ENCODE measurements around the gene ELF2.
A peak's percentile ranks its signal among the peaks of the same experiment; 100 is the strongest.

The ELF2 gene

GRCh38 chr4:139082750-139083606, 94.0 kb downstream of the ELF2 start:
- ATAC-seq (ENCODE audit: insufficient read depth, low read depth) (peak; percentile 86), DNase-seq (peak; percentile 98)
- Histone ChIP-seq H3K79me2 (ENCODE audit: insufficient read depth, low read length) (peaks cover 61% of the 10 kb centered on the region), H3K9me3 (ENCODE audit: insufficient read depth, low read length, severe bottlenecking) (no peaks in the 10 kb centered on the region), H3K4me2 (ENCODE audit: insufficient read depth, low read length) (peak overlapping the region; percentile 72), H4K20me1 (ENCODE audit: insufficient read depth, low read length) (peaks cover 38% of the 10 kb centered on the region; the same call in 1 of the 2 replicates), H3K36me3 (ENCODE audit: insufficient read depth, low read length) (peaks cover 13% of the 10 kb centered on the region; the same call in 1 of the 2 replicates), H3K4me3 (ENCODE audit: low read depth in 1 of 2, low read length in 2 of 2) (peak overlapping the region; percentile 96 to 99), H3K4me1 (ENCODE audit: insufficient read depth, low read length) (peaks cover 32% of the 10 kb centered on the region), H3K27me3 (ENCODE audit: insufficient read depth, low read length, poor library complexity) (no peaks in the 10 kb centered on the region), H3K27ac (ENCODE audit: low read length) (peak overlapping the region; percentile 99), H3K9ac (ENCODE audit: low read depth, low read length) (peak overlapping the region; percentile 92), H2AFZ (ENCODE audit: low read depth, low read length) (peak overlapping the region; percentile 97)
- no peak for TF ChIP-seq EZH2 (IDR thresholded peaks at IDR 0.05; ENCODE audit: borderline replicate concordance, low read depth, low read length, severe bottlenecking)
- TF ChIP-seq CTCF (IDR thresholded peaks at IDR 0.05; ENCODE audit: borderline replicate concordance, extremely low read depth, low read length, poor library complexity, severe bottlenecking), result no peak

- Histone ChIP-seq H3K27me3 (ENCODE audit: insufficient read depth, low read length, poor library complexity) (no peaks in the 10 kb centered on the region), H2AFZ (ENCODE audit: low read depth, low read length) (no peak overlapping the region), H3K4me1 (ENCODE audit: insufficient read depth, low read length) (peaks cover 18% of the 10 kb centered on the region), H4K20me1 (ENCODE audit: insufficient read depth, low read length) (peaks cover 74% of the 10 kb centered on the region; the same call in 1 of the 2 replicates), H3K4me3 (ENCODE audit: low read depth in 1 of 2, low read length in 2 of 2) (no peak overlapping the region), H3K36me3 (ENCODE audit: insufficient read depth, low read length) (peaks cover 18% of the 10 kb centered on the region), H3K4me2 (ENCODE audit: insufficient read depth, low read length) (no peak overlapping the region), H3K27ac (ENCODE audit: low read length) (no peak overlapping the region), H3K9ac (ENCODE audit: low read depth, low read length) (no peak overlapping the region), H3K79me2 (ENCODE audit: insufficient read depth, low read length) (peaks cover 100% of the 10 kb centered on the region), H3K9me3 (ENCODE audit: insufficient read depth, low read length, severe bottlenecking) (no peaks in the 10 kb centered on the region)
- no peak for ATAC-seq (ENCODE audit: insufficient read depth, low read depth)
- TF ChIP-seq EZH2 (IDR thresholded peaks at IDR 0.05; ENCODE audit: borderline replicate concordance, low read depth, low read length, severe bottlenecking) (no peak), CTCF (IDR thresholded peaks at IDR 0.05; ENCODE audit: borderline replicate concordance, extremely low read depth, low read length, poor library complexity, severe bottlenecking) (no peak)
- DNase-seq, result no peak
Measured at GRCh38 chr4:139078926-139079325, 98.1 kb downstream of the ELF2 start.

GRCh38 chr4:139077567-139078355, 99.3 kb downstream of the ELF2 start:
- H3K4me1 ChIP-seq (ENCODE audit: insufficient read depth, low read length), result peaks cover 18% of the 10 kb centered on the region
- TF ChIP-seq CTCF (IDR thresholded peaks at IDR 0.05; ENCODE audit: borderline replicate concordance, extremely low read depth, low read length, poor library complexity, severe bottlenecking), result no peak
- TF ChIP-seq EZH2 (IDR thresholded peaks at IDR 0.05; ENCODE audit: borderline replicate concordance, low read depth, low read length, severe bottlenecking), result no peak
- no peaks in the 10 kb centered on the region for H3K9me3 ChIP-seq (ENCODE audit: insufficient read depth, low read length, severe bottlenecking)
- H3K9ac ChIP-seq (ENCODE audit: low read depth, low read length), result no peak overlapping the region
- ATAC-seq (ENCODE audit: insufficient read depth, low read depth), result no peak
- H3K27me3 ChIP-seq (ENCODE audit: insufficient read depth, low read length, poor library complexity), result no peaks in the 10 kb centered on the region
- H3K4me3 ChIP-seq (ENCODE audit: low read depth in 1 of 2, low read length in 2 of 2), result no peak overlapping the region
- no peak for DNase-seq
- H3K36me3 ChIP-seq (ENCODE audit: insufficient read depth, low read length), result peaks cover 16% of the 10 kb centered on the region
- H4K20me1 ChIP-seq (ENCODE audit: insufficient read depth, low read length), result peaks cover 84% of the 10 kb centered on the region; the same call in 1 of the 2 replicates
- no peak overlapping the region for H3K4me2 ChIP-seq (ENCODE audit: insufficient read depth, low read length)
- no peak overlapping the region for H2AFZ ChIP-seq (ENCODE audit: low read depth, low read length)
- H3K79me2 ChIP-seq (ENCODE audit: insufficient read depth, low read length), result peaks cover 99% of the 10 kb centered on the region
- no peak overlapping the region for H3K27ac ChIP-seq (ENCODE audit: low read length)

Data from DND-41 (cell line).